ENCODE measurements around the gene COL7A1. TPM values are rescaled to one million over a fixed set of nuclear protein-coding genes. Genes with fewer than 3 reads are reported as not detected.
"Not testable (repeated sequence)": the region's sequence is repeated elsewhere in the genome, so short reads cannot be mapped to it uniquely, and the experiment has no call there.

Gene COL7A1
- total RNA-seq, 2 experiments from 2014 or later: 1.6 to 2.2 TPM

GRCh38 chr3:48553886-48554845 is 41.0 kb downstream of the COL7A1 start:
- intact Hi-C loops (cut with micrococcal nuclease): no loop called here
- no peak for TF ChIP-seq CTCF (IDR thresholded peaks at IDR 0.05)
- DNase-seq (no peak), ATAC-seq (no peak)
- POLR2A ChIA-PET: interaction anchor here (1.1 to 1.4 kb wide), 3 partner anchors 88 to 113 kb away, joined by 3 to 5 read pairs (median 3); no protein-coding TSS in a partner anchor
- peaks cover 26% of the 10 kb centered on the region for H3K4me1 Mint-ChIP-seq (ENCODE audit: low read depth)
- peak overlapping the region; percentile 89 for H3K4me3 Mint-ChIP-seq
- H3K27ac Mint-ChIP-seq: no peak overlapping the region
- H3K36me3 Mint-ChIP-seq (ENCODE audit: low read depth): peaks cover 36% of the 10 kb centered on the region
- CTCF ChIA-PET: interaction anchor here (0.7 to 11.3 kb wide), 6 partner anchors 20 to 153 kb away, joined by 3 to 116 read pairs (median 8); partner anchors contain the start of gene SLC26A6
- no peaks in the 10 kb centered on the region for H3K27me3 Mint-ChIP-seq
- H3K9me3 Mint-ChIP-seq: no peaks in the 10 kb centered on the region

- Mint-ChIP-seq H3K27ac (no peak overlapping the region), H3K27me3 (no peaks in the 10 kb centered on the region), H3K4me1 (ENCODE audit: low read depth) (peaks cover 25% of the 10 kb centered on the region), H3K4me3 (no peak overlapping the region), H3K9me3 (no peaks in the 10 kb centered on the region), H3K36me3 (ENCODE audit: low read depth) (peaks cover 41% of the 10 kb centered on the region)
- ATAC-seq: no peak
- CTCF ChIA-PET: interaction anchor here (1.1 to 11.3 kb wide), 5 partner anchors 24 to 153 kb away, joined by 3 to 116 read pairs (median 12); partner anchors contain the start of gene SLC26A6
- POLR2A ChIA-PET: interaction anchor here (0.6 to 1.4 kb wide), 4 partner anchors 87 to 113 kb away, joined by 3 to 5 read pairs (median 3); no protein-coding TSS in a partner anchor
- intact Hi-C loops (cut with micrococcal nuclease): no loop called here
- DNase-seq: no peak
- TF ChIP-seq CTCF (IDR thresholded peaks at IDR 0.05): no peak
Measured at GRCh38 chr3:48553361-48553760, 41.8 kb downstream of the COL7A1 start.

- ATAC-seq (no peak), DNase-seq (no peak)
- no peak overlapping the region for H3K4me3 Mint-ChIP-seq
- intact Hi-C loops (cut with micrococcal nuclease): no loop called here
- ChIA-PET POLR2A (interaction anchor here (0.6 to 1.4 kb wide), 3 partner anchors 12 to 113 kb away, joined by 3 to 4 read pairs (median 3); no protein-coding TSS in a partner anchor), CTCF (interaction anchor here (1.1 to 11.3 kb wide), 4 partner anchors 79 to 152 kb away, joined by 3 to 116 read pairs (median 9); no protein-coding TSS in a partner anchor)
- no peaks in the 10 kb centered on the region for H3K27me3 Mint-ChIP-seq
- no peak overlapping the region for H3K27ac Mint-ChIP-seq
- peaks cover 47% of the 10 kb centered on the region for H3K36me3 Mint-ChIP-seq (ENCODE audit: low read depth)
- H3K9me3 Mint-ChIP-seq: no peaks in the 10 kb centered on the region
- H3K4me1 Mint-ChIP-seq (ENCODE audit: low read depth): peaks cover 20% of the 10 kb centered on the region
- no peak for TF ChIP-seq CTCF (IDR thresholded peaks at IDR 0.05)
Measured at GRCh38 chr3:48552111-48552951, 42.8 kb downstream of the COL7A1 start.

GRCh38 chr3:48551651-48552050 is 43.5 kb downstream of the COL7A1 start:
- H3K27me3 Mint-ChIP-seq; H3K4me3 Mint-ChIP-seq; ATAC-seq; H3K9me3 Mint-ChIP-seq; DNase-seq; H3K27ac Mint-ChIP-seq; intact Hi-C loops (cut with micrococcal nuclease): not testable (repeated sequence)
- peaks cover 20% of the 10 kb centered on the region for H3K4me1 Mint-ChIP-seq (ENCODE audit: low read depth)
- peaks cover 53% of the 10 kb centered on the region for H3K36me3 Mint-ChIP-seq (ENCODE audit: low read depth)
- ChIA-PET CTCF (interaction anchor here (1.1 to 11.3 kb wide), 3 partner anchors 78 to 150 kb away, joined by 3 to 116 read pairs (median 6); no protein-coding TSS in a partner anchor), POLR2A (interaction anchor here (0.6 kb wide), 1 partner anchor 11 kb away, joined by 3 read pairs; no protein-coding TSS in a partner anchor)
